Measurements from ENCODE around the gene PTGES.
"Not testable (repeated sequence)": the region's sequence is repeated elsewhere in the genome, so short reads cannot be mapped to it uniquely, and the experiment has no call there.

Gene PTGES

DNA sequence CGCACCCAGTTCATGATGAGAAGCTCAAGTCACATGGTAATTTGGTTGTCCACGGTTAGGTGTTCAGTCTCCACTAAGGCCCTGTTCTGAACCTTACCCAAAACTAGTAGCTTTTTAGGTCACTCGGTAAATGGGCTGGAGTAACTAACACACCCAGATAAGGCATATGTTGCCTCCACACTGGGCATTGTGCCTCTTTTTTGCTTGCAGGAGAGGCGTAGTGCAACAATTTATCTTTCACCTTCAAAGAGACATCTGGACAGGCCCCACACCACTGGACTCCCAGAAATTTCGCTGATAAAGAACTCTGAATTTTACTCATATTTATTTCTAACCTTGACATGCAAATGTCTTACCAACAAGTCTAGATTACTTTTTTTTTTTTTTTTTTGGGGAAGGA, 16.8 kb upstream of the PTGES start:
- DNase-seq: no peak

DNA sequence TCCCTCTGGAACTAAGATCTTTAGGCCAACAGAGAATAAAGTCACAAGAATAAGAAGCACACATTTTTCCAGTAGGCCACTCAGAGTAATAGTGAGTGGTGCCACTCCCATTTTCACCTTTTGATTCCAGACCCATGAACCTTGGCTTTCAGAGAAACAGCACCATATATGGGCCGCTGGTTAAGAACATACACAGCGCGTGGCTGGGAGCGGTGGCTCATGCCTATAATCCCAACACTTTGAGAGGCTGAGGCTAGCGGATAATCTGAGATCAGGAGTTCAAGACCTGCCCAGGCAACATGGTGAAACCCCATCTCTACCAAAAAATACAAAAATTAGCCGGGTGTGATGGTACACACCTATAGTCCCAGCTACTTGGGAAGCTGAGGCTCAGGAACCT, 15.6 kb upstream of the PTGES start:
- no peak for DNase-seq

DNA sequence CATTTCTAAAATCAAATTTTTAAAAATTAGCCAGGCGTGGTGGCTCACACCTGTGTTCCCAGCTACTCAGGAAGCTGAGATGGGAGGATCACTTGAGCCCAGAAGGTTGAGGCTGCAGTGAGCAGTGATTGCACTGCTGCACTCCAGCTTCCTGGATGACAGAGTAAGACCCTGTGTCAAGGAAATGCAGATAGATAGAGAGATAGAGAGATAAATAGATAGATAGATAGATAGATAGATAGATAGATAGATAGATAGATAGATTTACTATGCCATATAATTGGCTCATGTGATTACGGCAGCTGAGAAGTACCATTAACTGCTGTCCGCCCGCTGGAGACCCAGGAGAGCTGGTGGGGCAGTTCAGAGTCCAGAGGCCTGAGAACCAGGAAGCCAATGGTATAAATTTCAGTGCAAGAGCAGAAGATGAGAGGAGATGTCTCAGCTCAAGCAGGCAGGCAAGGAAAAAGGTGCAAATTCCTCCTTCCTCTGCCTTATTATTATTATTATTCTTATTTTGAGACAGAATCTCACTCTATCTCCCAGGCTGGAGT, 13.0 kb upstream of the PTGES start:
- DNase-seq: no peak

DNA sequence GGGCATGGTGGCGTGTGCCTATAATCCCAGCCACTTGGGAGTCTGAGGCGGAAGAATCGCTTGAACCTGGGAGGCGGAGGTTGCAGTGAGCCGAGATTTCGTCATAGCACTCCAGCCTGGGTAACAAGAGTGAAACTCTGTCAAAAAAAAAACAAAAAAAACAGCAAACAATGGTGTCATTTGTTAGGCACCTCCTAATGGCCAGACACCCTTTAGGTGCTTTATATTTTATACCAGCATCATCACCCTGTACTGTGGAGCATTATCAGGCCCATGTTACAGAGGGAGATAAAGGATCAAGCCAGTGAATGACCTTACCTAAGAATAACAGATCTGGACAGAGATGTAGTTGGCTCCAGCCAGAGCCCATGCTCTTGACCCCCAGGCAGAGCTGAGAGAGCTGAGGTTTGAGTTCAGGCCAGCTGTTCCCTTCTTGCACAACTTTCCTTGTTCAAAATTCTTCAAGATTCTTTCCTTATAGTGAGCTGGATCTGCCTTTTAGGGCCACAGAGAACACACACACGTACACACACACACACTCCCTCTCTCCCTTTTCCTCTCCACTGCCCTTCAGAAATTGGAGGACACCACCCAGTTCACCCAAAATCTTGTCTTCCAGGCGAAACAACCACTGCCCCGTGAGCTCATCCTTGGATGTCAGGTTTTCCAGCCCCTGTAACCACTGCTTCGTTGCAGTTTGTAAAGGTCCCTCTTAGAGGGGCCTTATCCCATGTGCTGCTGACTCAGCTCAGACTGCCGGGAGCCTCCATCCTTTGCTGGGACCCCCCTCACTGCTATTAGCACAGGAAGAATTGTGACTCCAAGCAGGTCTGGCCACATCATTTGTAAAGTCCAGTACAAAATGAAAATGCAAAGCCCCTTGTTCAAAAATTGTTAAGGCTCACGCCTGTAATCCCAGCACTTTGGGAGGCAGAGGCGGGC, 10.4 kb upstream of the PTGES start:
- no peak for DNase-seq

DNA sequence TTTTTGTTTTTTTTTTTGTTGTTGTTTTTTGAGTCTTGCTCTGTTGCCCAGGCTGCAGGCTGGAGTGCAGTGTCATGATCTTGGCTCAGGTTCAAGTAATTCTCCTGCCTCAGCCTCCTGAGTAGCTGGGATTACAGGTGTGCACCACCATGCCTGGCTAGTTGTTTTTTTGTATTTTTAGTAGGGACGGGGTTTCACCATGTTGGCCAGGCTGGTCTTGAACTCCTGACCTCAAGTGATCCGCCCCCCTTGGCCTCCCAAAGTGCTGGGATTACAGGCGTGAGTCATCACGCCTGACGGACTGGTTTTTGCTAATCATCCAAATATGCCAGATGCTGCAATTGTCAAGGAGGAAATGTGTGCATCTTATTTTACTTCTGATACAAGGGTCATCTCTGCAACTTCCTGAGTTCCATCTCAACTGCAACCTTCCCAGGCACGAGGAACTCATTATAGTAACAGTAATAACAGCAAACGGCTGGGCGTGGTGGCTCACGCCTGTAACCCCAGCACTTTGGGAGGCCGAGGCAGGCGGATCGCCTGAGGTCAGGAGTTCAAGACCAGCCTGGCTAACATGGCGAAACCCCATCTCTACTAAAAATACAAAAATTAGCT, 9.6 kb upstream of the PTGES start:
- not testable (repeated sequence) for DNase-seq

DNA sequence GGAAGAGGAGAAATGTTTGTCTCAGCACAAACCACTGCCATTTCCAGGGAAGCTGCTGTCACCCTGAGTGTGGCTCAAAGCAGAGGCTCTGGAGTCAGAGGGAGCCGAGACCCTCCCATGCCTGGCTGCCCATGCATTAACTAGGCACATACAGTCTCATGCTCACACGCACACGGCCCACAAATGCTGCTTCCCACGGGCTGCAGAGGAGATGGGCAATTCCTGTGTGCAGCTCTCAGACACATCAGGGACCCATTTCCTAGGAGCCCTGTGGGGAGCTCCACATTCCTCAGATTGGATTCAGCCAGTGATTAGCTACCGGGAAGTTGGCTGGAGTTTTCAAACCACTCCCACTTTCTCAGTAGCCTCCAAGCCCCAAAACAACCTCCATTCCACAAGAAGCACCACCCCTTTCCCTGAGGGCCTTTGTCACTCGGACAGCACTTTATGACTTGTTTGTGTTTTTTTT, 9.1 kb upstream of the PTGES start:
- DNase-seq: no peak

DNA sequence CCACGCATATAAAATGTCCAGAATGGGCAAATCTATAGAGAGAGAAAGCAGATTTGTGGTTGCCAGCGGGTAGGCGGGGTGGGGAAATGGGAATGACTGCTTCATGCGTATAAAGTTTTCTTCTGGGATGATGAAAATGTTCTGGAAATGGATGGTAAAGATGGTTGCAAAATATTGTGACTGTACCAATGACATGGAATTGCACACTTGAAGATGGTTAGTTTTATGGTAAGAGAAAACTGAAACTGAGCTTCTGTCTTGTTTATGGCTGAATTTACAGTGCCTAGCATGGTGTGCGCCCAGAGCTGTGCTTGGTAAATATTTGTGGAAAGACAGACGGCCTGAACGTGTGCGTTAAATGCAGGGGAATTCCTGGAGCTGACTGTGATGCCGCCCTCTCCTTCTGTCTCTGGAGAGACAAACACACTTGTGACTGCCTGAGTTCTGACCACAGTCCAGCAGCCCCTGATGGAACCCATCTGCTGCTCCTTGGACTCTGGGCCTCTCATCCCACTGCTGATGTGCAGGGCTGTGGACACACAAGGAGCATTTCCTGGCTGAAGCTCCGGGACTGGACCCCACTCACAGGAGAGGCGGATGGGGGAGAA, 8.6 kb upstream of the PTGES start:
- DNase-seq: no peak

DNA sequence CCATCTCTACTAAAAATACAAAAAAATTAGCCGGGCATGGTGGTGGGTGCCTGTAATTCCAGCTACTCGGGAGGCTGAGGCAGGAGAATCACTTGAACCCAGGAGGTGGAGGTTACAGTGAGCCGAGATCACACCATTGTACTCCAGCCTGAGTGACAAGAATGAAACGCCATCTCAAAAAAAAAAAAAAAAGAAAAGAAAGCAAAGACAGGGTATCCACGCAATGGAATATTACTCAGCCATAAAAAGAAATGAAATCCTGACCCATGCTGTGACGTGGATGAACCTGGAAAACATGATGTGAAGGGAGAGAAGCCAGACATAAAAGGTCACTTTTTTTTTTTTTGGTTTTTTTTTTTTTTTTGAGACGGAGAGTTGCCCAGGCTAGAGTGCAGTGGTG, 7.9 kb upstream of the PTGES start:
- DNase-seq: not testable (repeated sequence)

DNA sequence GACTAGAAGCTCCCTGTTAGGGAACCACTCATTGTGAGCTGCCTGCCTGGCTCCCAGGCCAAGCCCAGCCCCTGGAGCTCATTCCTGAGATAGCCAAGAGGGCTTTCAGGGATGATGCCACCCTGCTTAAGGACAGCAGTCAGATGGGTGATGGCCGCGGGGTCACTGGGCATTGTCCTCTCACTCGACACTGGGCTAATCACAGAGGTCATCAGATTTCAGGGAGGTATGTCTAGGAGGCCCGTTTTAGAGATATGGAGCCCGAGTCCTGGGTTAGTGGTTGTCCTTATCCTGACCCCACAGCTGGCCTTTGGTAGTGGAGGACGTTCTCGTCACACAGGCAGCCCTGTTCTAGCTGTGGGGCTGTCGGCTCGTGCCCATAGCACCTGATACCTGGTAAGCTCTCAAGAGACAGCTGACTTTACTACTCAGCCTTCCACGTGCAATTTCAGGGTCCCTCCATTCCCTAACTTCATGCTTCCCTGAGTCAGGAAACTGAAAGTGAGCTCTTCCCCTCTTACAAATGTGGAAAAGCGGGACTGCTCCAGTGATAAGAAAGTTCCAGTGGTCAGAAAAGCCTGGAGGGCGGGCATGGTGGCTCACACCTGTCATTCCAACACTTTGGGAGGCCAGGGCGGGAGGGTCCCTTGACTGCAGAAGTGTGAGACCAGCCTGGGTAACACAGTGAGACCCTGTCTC, 7.1 kb upstream of the PTGES start:
- DNase-seq: no peak

DNA sequence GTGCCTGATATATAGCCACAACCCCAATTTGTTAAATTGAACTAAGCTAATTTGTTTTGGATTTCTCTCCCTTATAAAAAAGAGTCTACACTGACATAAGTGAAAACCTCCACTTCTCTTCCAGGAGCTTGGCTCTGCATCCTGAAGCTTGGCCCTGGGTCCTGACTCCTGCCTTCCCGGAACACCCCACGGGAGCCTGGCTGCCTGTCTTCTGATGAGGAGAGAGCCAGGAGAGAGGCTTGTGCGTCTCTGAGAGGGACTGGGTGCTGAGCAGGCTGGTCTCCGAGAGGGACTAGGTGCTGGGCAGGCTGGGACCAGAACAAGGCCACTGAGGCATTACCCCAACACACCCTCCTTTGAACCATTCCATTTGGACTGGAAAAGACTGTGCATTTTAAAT, 6.5 kb upstream of the PTGES start:
- no peak for DNase-seq

DNA sequence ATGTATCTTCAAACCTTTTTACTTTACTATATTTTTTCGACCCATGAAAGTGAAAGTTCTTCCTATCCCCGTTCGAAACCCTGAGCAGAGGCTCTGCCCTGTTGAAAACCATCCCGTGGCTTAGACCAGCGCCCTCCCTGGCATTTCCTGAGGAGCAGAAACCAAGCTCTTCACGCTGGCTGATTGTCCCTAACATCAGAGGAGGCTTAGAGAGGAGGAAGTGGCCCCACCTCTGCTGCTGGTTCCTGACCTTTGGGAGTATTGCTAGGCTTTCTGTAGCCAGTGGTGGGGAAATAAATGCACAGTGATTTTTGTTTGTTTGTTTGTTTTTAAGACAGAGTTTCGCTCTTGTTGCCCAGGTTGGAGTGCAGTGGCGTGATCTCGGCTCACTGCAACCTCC, 4.2 kb upstream of the PTGES start:
- no peak for DNase-seq

DNA sequence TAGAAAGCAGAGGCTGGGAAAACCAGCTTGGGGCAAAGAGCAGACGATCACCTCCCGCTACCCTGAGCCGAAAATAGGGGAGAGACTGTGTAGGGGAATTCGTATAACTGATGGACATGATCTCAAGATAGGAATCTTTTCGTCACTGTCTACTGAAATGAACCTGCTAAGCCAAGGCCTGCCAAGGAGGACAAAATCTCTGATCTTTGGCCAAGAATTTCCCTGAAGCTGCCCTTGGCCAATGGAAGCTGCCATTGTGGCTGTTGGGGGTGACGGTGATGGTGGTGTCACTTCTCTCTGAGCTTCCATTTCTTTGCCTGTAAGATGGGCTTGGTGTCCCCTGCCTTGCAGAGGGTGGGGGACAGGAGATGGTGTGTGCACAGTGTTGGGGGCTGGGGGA, 3.3 kb upstream of the PTGES start:
- DNase-seq: no peak

DNA sequence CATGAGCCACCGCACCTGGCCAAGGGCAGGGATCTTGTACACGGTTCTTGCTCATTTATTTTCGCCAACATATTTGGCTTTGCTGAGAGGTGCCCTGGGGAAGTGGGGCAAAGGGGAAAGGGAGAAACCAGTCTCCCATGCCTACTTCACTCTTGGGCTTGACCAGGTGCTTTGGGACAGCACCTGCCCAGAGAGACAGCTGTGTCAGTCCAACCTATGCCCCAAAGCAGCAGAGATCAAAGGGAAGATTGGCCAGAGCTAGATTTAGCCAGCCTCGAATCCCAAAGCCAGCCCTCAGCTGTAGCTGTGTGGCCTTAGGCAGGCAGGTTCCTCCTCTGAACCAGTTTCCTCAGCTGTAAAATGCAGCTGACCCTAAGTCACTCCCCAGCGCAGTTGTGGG, 2.3 kb upstream of the PTGES start:
- DNase-seq: no peak

DNA sequence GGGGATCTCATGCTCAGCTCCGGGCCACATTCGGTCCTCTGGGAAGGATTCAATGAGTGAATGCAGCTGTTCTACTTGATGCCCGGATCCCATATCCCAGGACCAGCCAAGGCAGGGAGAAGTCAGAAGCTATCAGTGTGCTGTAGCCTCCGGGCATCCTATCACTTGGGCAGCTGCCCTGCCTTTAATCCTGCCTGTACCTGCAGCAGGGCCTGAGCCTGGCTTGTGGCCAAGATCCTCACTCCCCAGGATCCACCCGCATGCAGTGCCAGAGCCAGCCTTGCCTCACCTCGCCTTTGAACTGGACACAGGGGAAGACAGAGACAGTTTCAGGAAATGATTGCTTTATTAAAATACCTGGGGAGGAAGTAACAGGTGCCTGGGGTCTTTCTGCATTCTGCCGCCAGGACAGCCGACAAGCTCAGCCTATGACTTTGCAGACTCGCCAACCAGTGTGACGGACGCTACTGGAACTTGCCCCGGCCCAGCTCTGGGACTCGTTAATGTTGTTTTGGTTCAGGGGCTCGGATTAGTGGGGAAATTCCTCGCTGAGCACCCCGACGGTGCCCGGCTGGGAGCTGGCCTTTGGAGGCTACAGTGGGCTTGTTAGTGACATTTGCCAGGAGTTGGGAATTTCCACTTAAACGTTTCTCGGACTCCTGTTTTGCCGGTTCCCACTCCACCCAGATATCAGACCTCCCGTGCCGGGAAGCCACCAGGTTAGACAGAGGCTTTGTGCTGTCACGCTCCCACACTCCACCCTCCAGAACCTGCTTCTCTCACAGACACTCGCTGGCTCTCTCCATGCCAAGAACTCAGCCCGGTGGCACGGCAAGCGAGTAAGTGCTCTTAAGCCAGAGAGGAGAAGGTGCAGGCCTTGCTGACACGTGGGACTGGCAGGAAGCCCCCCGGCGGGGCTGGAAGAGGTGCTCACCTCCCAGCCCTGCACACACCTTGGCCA, 721 bp downstream of the PTGES start:
- peak; percentile 34 for DNase-seq

DNA sequence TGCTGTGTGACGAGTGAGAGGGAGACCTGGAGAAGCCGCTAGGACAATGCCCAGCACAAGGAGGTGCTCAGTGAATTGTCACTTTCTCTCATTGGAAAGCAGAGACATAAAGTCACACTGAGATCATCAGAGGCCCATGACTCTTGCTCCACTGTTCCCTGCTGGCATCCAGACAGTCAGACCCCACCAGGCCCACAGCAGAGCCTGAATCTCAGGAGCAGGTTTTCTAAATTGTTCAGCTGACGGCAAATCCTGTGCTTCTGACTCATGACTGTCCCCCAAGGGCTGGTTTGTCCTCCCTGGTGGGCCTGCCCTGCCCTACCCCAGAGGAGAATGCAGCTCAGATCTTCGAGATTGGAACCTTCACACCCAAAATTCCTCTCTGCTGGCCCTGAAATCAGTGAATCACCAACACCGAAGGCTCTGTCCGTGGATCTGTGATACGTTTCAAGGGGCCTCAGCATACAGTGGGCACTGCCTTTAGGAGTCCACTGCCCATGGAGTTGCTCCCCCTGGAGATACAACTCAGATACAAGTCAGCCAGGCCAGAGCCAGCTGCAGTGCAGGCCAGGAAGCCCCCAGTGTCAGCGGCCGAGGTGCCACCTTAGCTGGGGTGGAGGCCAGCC, 2.7 kb downstream of the PTGES start:
- DNase-seq: no peak

DNA sequence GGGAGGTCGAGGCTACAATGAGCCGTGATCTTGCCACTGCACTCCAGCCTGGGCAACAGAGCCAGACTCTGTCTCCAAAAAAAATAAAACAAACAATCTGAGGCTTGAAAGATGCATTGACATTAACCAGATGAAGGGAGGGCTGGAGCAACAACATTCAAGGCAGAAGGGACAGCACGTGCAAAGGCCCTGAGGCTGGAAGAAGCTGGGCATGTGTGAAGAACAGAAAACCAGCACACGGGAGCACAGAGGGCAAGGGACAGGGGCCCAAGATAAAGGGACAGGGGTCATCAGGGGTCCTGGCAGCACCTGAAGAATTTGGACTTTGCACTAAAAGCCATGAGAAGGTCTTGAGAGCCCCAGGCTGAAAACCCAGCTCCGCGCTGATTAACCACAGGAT, 3.3 kb downstream of the PTGES start:
- no peak for DNase-seq

DNA sequence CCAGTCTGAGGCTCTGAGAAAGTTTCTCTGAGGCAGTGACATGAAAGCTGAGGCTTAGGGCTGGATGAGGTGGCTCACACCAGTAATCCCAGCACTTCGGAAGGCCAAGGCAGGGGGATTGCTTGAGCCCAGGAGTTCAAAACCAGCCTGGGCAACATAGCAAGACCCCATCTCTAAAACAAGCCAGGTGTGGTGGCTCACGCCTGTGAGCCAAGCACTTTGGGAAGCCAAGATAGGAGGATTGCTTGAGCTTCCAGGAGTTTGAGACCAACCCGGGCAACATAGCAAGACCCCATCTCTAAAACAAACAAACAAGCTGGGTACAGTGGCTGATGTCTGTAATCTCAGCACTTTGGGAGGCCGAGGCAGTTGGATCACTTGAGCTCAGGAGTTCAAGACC, 3.8 kb downstream of the PTGES start:
- not testable (repeated sequence) for DNase-seq

DNA sequence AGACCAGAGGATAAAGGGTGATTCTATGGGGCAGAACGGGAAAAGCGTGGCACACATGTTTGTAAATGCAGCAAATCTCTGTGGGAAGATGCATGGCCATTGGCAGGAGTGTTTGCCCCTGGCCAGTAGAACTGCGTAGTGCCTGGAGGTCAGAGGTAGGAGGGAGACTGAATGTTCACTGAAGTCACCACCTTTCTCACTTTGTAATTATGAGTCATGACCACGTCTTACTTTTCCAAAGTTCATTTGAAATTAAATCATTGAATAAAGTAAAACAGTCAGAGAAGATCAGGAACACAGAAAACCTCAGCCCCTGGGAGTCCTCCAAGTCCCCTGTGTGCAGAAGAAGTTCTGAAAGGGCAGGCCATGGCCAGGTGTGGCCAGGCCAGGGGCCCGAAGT, 4.6 kb downstream of the PTGES start:
- no peak for DNase-seq

DNA sequence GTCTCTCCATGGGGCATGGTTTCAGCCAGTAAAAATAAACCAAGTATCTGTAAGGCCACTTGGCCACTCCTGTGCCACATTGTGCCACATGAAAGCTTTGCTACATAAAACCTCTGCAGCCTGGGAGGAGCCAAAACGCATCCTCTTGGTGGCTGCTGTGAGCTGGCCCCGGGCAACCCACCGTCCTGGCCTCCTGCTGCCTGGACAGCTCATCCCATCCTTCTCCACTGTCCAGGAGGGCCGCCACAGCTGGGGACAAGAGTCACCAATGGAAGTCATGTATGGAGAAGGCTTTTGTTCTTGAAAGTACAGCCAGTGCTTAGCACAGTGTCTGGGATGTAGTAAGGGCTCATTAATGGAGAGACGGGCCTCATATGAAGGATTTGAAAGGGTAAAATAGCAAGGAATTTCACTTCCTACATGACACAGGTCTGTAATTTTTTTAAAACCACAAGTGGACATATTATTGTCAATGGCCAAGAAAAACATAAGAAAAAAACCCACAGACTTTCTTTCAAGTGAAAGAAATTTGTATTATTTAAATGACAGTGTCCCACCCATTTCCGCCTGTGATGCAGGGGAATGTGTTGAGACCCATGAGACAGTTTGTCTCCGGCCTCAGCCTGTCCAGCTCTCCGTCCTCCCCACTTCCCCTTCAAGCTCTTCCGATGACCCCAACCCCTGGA, 6.6 kb downstream of the PTGES start:
- no peak for DNase-seq

DNA sequence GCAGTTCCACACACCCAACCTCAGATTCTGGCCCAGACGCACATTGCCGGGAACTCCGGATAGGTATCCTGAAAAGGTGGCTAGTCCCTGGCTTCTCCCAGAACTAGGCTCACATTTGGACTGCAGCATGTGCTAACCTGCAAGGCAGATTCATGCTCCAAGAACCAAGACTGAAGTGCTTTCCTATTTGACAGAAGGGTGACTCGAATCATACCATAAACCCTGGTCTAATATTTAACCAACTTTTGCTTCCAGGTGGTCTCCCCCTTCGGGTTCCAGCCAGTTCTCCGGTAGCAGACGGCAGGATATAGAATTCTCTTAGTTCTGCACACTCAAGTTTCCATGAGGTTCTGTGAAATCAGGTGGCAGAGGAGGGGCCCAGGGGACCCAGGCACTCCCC, 7.6 kb downstream of the PTGES start:
- no peak for DNase-seq

Data from NCI-H510A (cell line).